Peyer's patch (tissue), 4 donors: Measurements from ENCODE around the gene AFF2. TPM values are rescaled to one million over a fixed set of nuclear protein-coding genes. Genes with fewer than 3 reads are reported as not detected.

ENCODE experiments used
- DNase-seq, 3 donors: peaks; one replicate each; pipeline ENCODE4 v3.0.0-alpha.2; 2017 to 2019
- H3K27ac ChIP-seq, 4 donors: fragments of 200-600 bp; sonication (generic); one replicate each; pipeline ENCODE4 v1.5.1; 2016 to 2019
- H3K27me3 ChIP-seq, 2 donors: fragments of 200-600 bp; sonication (generic); one replicate each; pipeline ENCODE4 v1.5.1; 2019
- H3K36me3 ChIP-seq, 3 donors: fragments of 200-600 bp; sonication (generic); one replicate each; pipeline ENCODE4 v1.5.1; 2016 to 2019
- H3K4me1 ChIP-seq, 4 donors: fragments of 200-600 bp; sonication (generic); one replicate each; pipeline ENCODE4 v1.5.1; 2016 to 2019
- H3K4me3 ChIP-seq, 4 donors: fragments of 200-600 bp; sonication (generic); 1 replicate in 3 of 4; 2 replicates in 1 of 4; pipeline ENCODE4 v1.5.1; 2016 to 2019; ENCODE audit warnings: mild to moderate bottlenecking in 1 of 4
- H3K9me3 ChIP-seq, 4 donors: fragments of 200-600 bp; sonication (generic); one replicate each; pipeline ENCODE4 v1.5.1; 2016 to 2019; ENCODE audit warnings: mild to moderate bottlenecking in 1 of 4
- POLR2A ChIP-seq, 2 donors: fragments of 450-650 bp; IDR thresholded peaks; one replicate each; pipeline ENCODE4 v1.5.1; 2017; ENCODE audit warnings: antibody characterized with exemption in 2 of 2, mild to moderate bottlenecking in 2 of 2, moderate library complexity in 2 of 2
- total RNA-seq, 4 donors: library from RNA; depleted of rRNA; stranded (reverse); fragments of >200 nt; gene quantifications; one replicate each; pipeline ENCODE4 v1.1.0, GENCODE V29; 2016
- TF ChIP-seq, protein P1 (sequence below), 6 experiments: fragments of 450-650 bp in 4 of 6; fragments of 200-600 bp in 2 of 6; sonication (generic) in 1 of 6; IDR thresholded peaks; one replicate each; pipeline ENCODE4 v1.5.1; 2017 to 2019; ENCODE audit warnings: antibody characterized with exemption in 6 of 6, mild to moderate bottlenecking in 3 of 6, moderate library complexity in 1 of 6

Gene AFF2
- total RNA-seq, 4 donors from 2014 or later = 0.18 to 2.5 (median 1.9) TPM; not detected in 1

DNA sequence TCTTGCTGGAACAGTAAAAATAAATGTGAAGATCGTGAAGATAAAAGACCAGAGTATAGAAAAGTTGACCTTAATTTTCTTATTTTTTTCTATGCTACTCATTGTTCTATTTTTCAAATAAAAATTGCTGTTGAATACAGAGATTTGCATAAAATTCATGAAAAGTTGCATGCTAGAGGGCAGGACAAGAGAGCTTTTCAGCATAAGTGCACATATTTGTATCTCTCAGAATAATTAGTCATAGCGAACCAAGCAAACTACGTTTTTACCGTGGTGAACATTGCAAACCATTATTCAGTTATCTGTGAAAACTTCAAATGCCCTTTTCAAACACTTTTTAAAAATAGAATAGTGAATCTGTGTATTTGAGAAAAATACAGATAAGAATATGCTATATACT lies 26.4 kb upstream of the AFF2 start:
- no peak overlapping the region for H3K4me3 ChIP-seq
- no peaks in the 10 kb centered on the region for H3K36me3 ChIP-seq
- no peaks in the 10 kb centered on the region for H3K27me3 ChIP-seq

DNA sequence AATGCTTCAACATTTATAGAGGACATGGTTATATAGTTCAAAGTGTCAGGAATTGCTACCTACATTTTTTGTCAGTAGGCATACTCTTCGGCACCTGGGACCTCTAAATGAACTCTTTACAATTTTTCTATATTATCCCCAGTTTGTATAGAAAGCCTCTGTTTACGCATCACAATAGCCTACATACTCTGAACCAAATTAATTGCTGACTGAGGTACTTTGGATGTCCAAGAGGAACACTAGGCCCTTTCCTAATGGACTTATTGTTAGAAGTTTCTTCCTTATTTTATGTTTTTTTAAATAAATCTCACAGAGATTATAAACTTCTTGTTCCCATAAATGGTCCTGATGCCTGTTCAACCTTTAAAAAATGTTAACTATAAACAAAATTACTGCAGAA lies 8.4 kb upstream of the AFF2 start:
- Histone ChIP-seq H3K27ac (no peak overlapping the region), H3K9me3 (no peaks in the 10 kb centered on the region), H3K36me3 (no peaks in the 10 kb centered on the region), H3K4me3 (no peak overlapping the region), H3K4me1 (no peaks in the 10 kb centered on the region), H3K27me3 (no peaks in the 10 kb centered on the region)
- TF ChIP-seq, protein P1, sequence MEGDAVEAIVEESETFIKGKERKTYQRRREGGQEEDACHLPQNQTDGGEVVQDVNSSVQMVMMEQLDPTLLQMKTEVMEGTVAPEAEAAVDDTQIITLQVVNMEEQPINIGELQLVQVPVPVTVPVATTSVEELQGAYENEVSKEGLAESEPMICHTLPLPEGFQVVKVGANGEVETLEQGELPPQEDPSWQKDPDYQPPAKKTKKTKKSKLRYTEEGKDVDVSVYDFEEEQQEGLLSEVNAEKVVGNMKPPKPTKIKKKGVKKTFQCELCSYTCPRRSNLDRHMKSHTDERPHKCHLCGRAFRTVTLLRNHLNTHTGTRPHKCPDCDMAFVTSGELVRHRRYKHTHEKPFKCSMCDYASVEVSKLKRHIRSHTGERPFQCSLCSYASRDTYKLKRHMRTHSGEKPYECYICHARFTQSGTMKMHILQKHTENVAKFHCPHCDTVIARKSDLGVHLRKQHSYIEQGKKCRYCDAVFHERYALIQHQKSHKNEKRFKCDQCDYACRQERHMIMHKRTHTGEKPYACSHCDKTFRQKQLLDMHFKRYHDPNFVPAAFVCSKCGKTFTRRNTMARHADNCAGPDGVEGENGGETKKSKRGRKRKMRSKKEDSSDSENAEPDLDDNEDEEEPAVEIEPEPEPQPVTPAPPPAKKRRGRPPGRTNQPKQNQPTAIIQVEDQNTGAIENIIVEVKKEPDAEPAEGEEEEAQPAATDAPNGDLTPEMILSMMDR (IDR thresholded peaks at IDR 0.05) = no peak
- no peak for TF ChIP-seq POLR2A (IDR thresholded peaks at IDR 0.05)
- no peak for DNase-seq

More for the DNA sequence above, 26.4 kb upstream of the AFF2 start:
- TF ChIP-seq POLR2A (IDR thresholded peaks at IDR 0.05) = no peak
- TF ChIP-seq, protein P1 (IDR thresholded peaks at IDR 0.05) = no peak
- Histone ChIP-seq H3K4me1 (no peaks in the 10 kb centered on the region), H3K9me3 (no peaks in the 10 kb centered on the region), H3K27ac (no peak overlapping the region)
- no peak for DNase-seq

DNA sequence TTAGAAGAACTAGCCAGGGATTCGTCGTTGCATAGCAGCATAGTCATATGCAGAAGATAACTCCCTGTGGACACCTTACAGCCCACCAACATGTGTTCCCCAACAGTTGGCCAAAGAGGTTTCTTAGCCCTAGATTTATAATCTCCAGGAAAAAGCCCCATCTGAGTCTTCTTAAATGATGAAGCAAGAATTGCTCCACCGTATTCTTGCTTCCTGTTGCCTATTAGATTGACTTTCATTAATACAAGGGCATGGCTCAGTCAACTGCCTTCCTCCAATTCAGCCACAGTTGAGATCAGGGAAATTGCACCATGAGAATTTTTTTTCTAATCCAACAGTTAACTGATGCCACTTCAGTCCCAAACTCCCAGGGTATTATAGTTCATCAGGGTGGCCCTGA lies 5.2 kb upstream of the AFF2 start:
- H3K27ac ChIP-seq = no peak overlapping the region
- no peak for TF ChIP-seq POLR2A (IDR thresholded peaks at IDR 0.05)
- TF ChIP-seq, protein P1 (IDR thresholded peaks at IDR 0.05) = no peak
- H3K4me3 ChIP-seq = no peak overlapping the region
- no peaks in the 10 kb centered on the region for H3K27me3 ChIP-seq
- no peaks in the 10 kb centered on the region for H3K36me3 ChIP-seq
- no peaks in the 10 kb centered on the region for H3K9me3 ChIP-seq
- no peaks in the 10 kb centered on the region for H3K4me1 ChIP-seq
- no peak for DNase-seq

DNA sequence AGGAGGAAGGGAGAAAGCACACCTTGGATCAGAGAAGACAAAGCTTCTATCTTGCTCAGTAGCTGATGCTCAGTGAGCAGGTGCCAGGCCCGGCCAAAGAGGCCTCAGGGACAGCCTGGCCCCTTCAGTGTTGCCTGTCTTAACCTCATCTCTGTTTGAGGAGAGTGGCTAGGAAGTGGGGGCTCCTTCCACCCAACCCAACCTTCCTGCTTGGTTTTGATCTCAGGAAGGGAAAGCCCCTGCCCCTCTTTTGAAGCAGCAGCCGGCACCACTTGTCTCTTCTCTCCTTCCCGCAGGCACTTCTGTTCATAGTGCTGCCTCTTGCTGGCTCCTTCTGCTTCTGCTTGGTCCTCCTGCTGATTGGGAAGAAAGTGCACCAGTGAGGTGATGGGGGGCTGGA lies 2.4 kb upstream of the AFF2 start:
- Histone ChIP-seq H3K4me3 (no peak overlapping the region), H3K27ac (no peak overlapping the region), H3K9me3 (no peaks in the 10 kb centered on the region), H3K36me3 (no peaks in the 10 kb centered on the region), H3K27me3 (no peaks in the 10 kb centered on the region), H3K4me1 (no peaks in the 10 kb centered on the region)
- no peak for TF ChIP-seq POLR2A (IDR thresholded peaks at IDR 0.05)
- TF ChIP-seq, protein P1 (IDR thresholded peaks at IDR 0.05) = no peak
- no peak for DNase-seq

DNA sequence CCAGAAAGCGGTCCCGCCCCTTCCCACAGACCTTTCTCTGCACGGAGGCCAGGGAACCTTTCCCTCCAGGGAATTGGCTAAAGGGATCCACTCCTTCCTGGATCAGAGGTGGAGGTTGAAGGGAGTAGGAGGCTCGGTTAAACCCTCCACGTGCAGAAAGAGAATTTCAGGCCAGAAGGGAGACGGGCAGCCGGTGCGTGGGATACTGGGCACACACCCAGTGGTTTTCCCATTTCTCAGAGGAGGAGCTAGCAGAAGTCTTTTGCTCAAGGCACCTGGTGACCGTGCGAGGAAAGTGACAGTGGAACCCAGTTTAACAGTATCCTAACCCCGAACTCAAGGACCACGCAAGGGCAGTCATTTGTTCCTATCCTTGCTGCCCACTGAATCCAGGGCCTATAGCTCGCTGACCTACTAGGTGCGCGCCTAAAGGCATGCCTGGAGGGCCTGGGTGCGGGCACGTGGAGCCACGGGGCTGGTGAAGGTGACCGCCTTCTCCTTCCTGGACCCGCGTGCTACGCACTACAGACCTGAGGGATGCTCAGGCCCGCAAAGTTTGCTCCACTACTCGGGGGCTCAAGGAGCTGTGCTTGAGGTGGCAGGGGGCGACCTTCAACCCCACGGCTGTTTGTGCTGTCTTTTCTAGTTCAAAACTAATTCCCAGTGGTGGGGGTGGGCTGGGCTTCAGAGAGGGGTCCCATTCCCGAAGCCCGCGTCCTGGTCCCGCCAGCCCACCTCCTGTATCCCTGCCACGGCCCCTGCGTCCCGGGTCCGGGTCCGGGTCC lies 587 bp upstream of the AFF2 start:
- H3K4me3 ChIP-seq = peak overlapping the region in 2 of 4 donors; percentile 19 to 24
- H3K9me3 ChIP-seq = no peaks in the 10 kb centered on the region
- no peaks in the 10 kb centered on the region for H3K27me3 ChIP-seq
- no peaks in the 10 kb centered on the region for H3K4me1 ChIP-seq
- no peak for TF ChIP-seq POLR2A (IDR thresholded peaks at IDR 0.05)
- TF ChIP-seq, protein P1 (IDR thresholded peaks at IDR 0.05) = no peak
- no peak for DNase-seq
- H3K36me3 ChIP-seq = no peaks in the 10 kb centered on the region
- H3K27ac ChIP-seq = no peak overlapping the region
